ENCODE results near the gene UBE3D. TPM values are rescaled to one million over a fixed set of nuclear protein-coding genes. Genes with fewer than 3 reads are reported as not detected.

UBE3D gene
- total RNA-seq: 1 to 10 TPM; 4.4 to 5.0 TPM

- Mint-ChIP-seq H3K4me1 (ENCODE audit: low read depth) (peaks cover 38% of the 10 kb centered on the region), H3K27ac (peak within 1 kb of the TSS; percentile 77), H3K27me3 (ENCODE audit: low read depth) (no peaks in the 10 kb centered on the region), H3K9me3 (ENCODE audit: insufficient read depth) (no peaks in the 10 kb centered on the region), H3K36me3 (ENCODE audit: low read depth) (no peaks in the 10 kb centered on the region), H3K4me3 (peak within 1 kb of the TSS; percentile 91)
- ChIA-PET POLR2A (interaction anchor here (1.1 kb wide), 2 partner anchors 23 to 818 kb away, joined by 4 to 5 read pairs; partner anchors contain the start of gene IBTK), CTCF (interaction anchor here (0.6 to 6.6 kb wide), 63 partner anchors 8 to 1158 kb away, joined by 3 to 272 read pairs (median 5); partner anchors contain the start of genes IBTK, PGM3, PRSS35 and RWDD2A)
- peak; percentile 75 for ATAC-seq
- DNase-seq: peak; percentile 93
Observed at GRCh38 chr6:83065511-83066192, at the start of gene UBE3D. Gene UBE3D (minus strand): TSS chr6:83065841. CDS start chr6:83065718, 123 bp downstream.

GRCh38 chr6:83114164-83114563, 48.5 kb upstream of the UBE3D start:
- no peaks in the 10 kb centered on the region for H3K4me1 Mint-ChIP-seq (ENCODE audit: low read depth)
- no peak overlapping the region for H3K27ac Mint-ChIP-seq
- peaks cover 6% of the 10 kb centered on the region for H3K36me3 Mint-ChIP-seq (ENCODE audit: low read depth)
- ChIA-PET POLR2A (no interaction called here), CTCF (no interaction called here)
- H3K9me3 Mint-ChIP-seq (ENCODE audit: insufficient read depth): no peaks in the 10 kb centered on the region
- DNase-seq: no peak
- no peaks in the 10 kb centered on the region for H3K27me3 Mint-ChIP-seq (ENCODE audit: low read depth)
- H3K4me3 Mint-ChIP-seq: no peak overlapping the region
- no peak for ATAC-seq

GRCh38 chr6:83113258-83113657, 47.6 kb upstream of the UBE3D start:
- Mint-ChIP-seq H3K36me3 (ENCODE audit: low read depth) (peaks cover 6% of the 10 kb centered on the region), H3K4me3 (no peak overlapping the region), H3K4me1 (ENCODE audit: low read depth) (no peaks in the 10 kb centered on the region), H3K27me3 (ENCODE audit: low read depth) (no peaks in the 10 kb centered on the region), H3K9me3 (ENCODE audit: insufficient read depth) (no peaks in the 10 kb centered on the region), H3K27ac (no peak overlapping the region)
- ChIA-PET POLR2A (no interaction called here), CTCF (no interaction called here)
- ATAC-seq (no peak), DNase-seq (no peak)

GRCh38 chr6:83108378-83108777, 42.7 kb upstream of the UBE3D start:
- ChIA-PET POLR2A (no interaction called here), CTCF (interaction anchor here (1.2 kb wide), 1 partner anchor 12 kb away, joined by 5 read pairs; no protein-coding TSS in a partner anchor)
- Mint-ChIP-seq H3K9me3 (ENCODE audit: insufficient read depth) (peaks cover 10% of the 10 kb centered on the region), H3K27me3 (ENCODE audit: low read depth) (no peaks in the 10 kb centered on the region), H3K27ac (no peak overlapping the region), H3K36me3 (ENCODE audit: low read depth) (peaks cover 20% of the 10 kb centered on the region), H3K4me1 (ENCODE audit: low read depth) (no peaks in the 10 kb centered on the region), H3K4me3 (no peak overlapping the region)
- DNase-seq: no peak
- no peak for ATAC-seq

GRCh38 chr6:83098589-83098988, 32.9 kb upstream of the UBE3D start:
- H3K36me3 Mint-ChIP-seq (ENCODE audit: low read depth): peaks cover 25% of the 10 kb centered on the region
- no peak overlapping the region for H3K4me3 Mint-ChIP-seq
- DNase-seq (no peak), ATAC-seq (no peak)
- CTCF ChIA-PET: interaction anchor here (1.6 kb wide), 1 partner anchor 31 kb away, joined by 4 read pairs; the partner anchor contains the start of gene DOP1A
- POLR2A ChIA-PET: no interaction called here
- no peaks in the 10 kb centered on the region for H3K4me1 Mint-ChIP-seq (ENCODE audit: low read depth)
- peaks cover 2% of the 10 kb centered on the region for H3K9me3 Mint-ChIP-seq (ENCODE audit: insufficient read depth)
- no peak overlapping the region for H3K27ac Mint-ChIP-seq
- no peaks in the 10 kb centered on the region for H3K27me3 Mint-ChIP-seq (ENCODE audit: low read depth)

- no peaks in the 10 kb centered on the region for H3K9me3 Mint-ChIP-seq (ENCODE audit: insufficient read depth)
- CTCF ChIA-PET: interaction anchor here (0.7 to 1.9 kb wide), 4 partner anchors 9 to 30 kb away, joined by 3 to 5 read pairs (median 4); partner anchors contain the start of gene DOP1A
- POLR2A ChIA-PET: no interaction called here
- no peaks in the 10 kb centered on the region for H3K4me1 Mint-ChIP-seq (ENCODE audit: low read depth)
- ATAC-seq: no peak
- H3K27ac Mint-ChIP-seq: no peak overlapping the region
- H3K4me3 Mint-ChIP-seq: no peak overlapping the region
- H3K36me3 Mint-ChIP-seq (ENCODE audit: low read depth): peaks cover 17% of the 10 kb centered on the region
- no peaks in the 10 kb centered on the region for H3K27me3 Mint-ChIP-seq (ENCODE audit: low read depth)
- no peak for DNase-seq
Observed at GRCh38 chr6:83097675-83098074, 32.0 kb upstream of the UBE3D start.

GRCh38 chr6:83097204-83097603, 31.6 kb upstream of the UBE3D start:
- Mint-ChIP-seq H3K36me3 (ENCODE audit: low read depth) (peaks cover 14% of the 10 kb centered on the region), H3K27me3 (ENCODE audit: low read depth) (no peaks in the 10 kb centered on the region), H3K9me3 (ENCODE audit: insufficient read depth) (no peaks in the 10 kb centered on the region), H3K27ac (no peak overlapping the region), H3K4me3 (no peak overlapping the region), H3K4me1 (ENCODE audit: low read depth) (no peaks in the 10 kb centered on the region)
- CTCF ChIA-PET: interaction anchor here (0.7 to 1.9 kb wide), 4 partner anchors 9 to 30 kb away, joined by 3 to 5 read pairs (median 4); partner anchors contain the start of gene DOP1A
- POLR2A ChIA-PET: no interaction called here
- ATAC-seq: no peak
- no peak for DNase-seq

GRCh38 chr6:83096791-83097190, 31.1 kb upstream of the UBE3D start:
- no peaks in the 10 kb centered on the region for H3K9me3 Mint-ChIP-seq (ENCODE audit: insufficient read depth)
- no peak overlapping the region for H3K4me3 Mint-ChIP-seq
- H3K4me1 Mint-ChIP-seq (ENCODE audit: low read depth): no peaks in the 10 kb centered on the region
- ATAC-seq (no peak), DNase-seq (no peak)
- H3K36me3 Mint-ChIP-seq (ENCODE audit: low read depth): peaks cover 9% of the 10 kb centered on the region
- H3K27me3 Mint-ChIP-seq (ENCODE audit: low read depth): no peaks in the 10 kb centered on the region
- H3K27ac Mint-ChIP-seq: no peak overlapping the region
- ChIA-PET POLR2A (no interaction called here), CTCF (interaction anchor here (0.7 to 1.9 kb wide), 5 partner anchors 10 to 29 kb away, joined by 3 to 5 read pairs (median 4); partner anchors contain the start of gene DOP1A)

GRCh38 chr6:83092756-83093399, 27.2 kb upstream of the UBE3D start:
- DNase-seq (no peak), ATAC-seq (no peak)
- no peaks in the 10 kb centered on the region for H3K9me3 Mint-ChIP-seq (ENCODE audit: insufficient read depth)
- ChIA-PET CTCF (interaction anchor here (2.6 kb wide), 1 partner anchor 28 kb away, joined by 8 read pairs; the partner anchor contains the start of gene UBE3D), POLR2A (no interaction called here)
- peaks cover 8% of the 10 kb centered on the region for H3K4me1 Mint-ChIP-seq (ENCODE audit: low read depth)
- no peaks in the 10 kb centered on the region for H3K27me3 Mint-ChIP-seq (ENCODE audit: low read depth)
- peaks cover 14% of the 10 kb centered on the region for H3K36me3 Mint-ChIP-seq (ENCODE audit: low read depth)
- H3K27ac Mint-ChIP-seq: no peak overlapping the region
- no peak overlapping the region for H3K4me3 Mint-ChIP-seq

- ChIA-PET POLR2A (no interaction called here), CTCF (interaction anchor here (1.3 to 5.8 kb wide), 2 partner anchors 17 to 20 kb away, joined by 4 to 46 read pairs; partner anchors contain the start of genes DOP1A and UBE3D)
Observed at GRCh38 chr6:83086751-83087150, 21.1 kb upstream of the UBE3D start.

GRCh38 chr6:83083476-83083875, 17.8 kb upstream of the UBE3D start:
- Mint-ChIP-seq H3K9me3 (ENCODE audit: insufficient read depth) (no peaks in the 10 kb centered on the region), H3K27ac (no peak overlapping the region), H3K4me1 (ENCODE audit: low read depth) (peaks cover 29% of the 10 kb centered on the region), H3K36me3 (ENCODE audit: low read depth) (peaks cover 11% of the 10 kb centered on the region), H3K4me3 (no peak overlapping the region), H3K27me3 (ENCODE audit: low read depth) (no peaks in the 10 kb centered on the region)
- ATAC-seq (no peak), DNase-seq (no peak)
- POLR2A ChIA-PET: no interaction called here
- CTCF ChIA-PET: interaction anchor here (0.9 to 1.0 kb wide), 2 partner anchors 16 to 18 kb away, joined by 4 to 5 read pairs; partner anchors contain the start of genes DOP1A and UBE3D

More at GRCh38 chr6:83086751-83087150, 21.1 kb upstream of the UBE3D start:
- Mint-ChIP-seq H3K27ac (peak overlapping the region; percentile 88), H3K4me3 (peak overlapping the region; percentile 70), H3K9me3 (ENCODE audit: insufficient read depth) (no peaks in the 10 kb centered on the region), H3K4me1 (ENCODE audit: low read depth) (peaks cover 27% of the 10 kb centered on the region), H3K27me3 (ENCODE audit: low read depth) (no peaks in the 10 kb centered on the region), H3K36me3 (ENCODE audit: low read depth) (peaks cover 20% of the 10 kb centered on the region)
- ATAC-seq (peak; percentile 75), DNase-seq (peak; percentile 25)

GRCh38 chr6:83073615-83074014, 8.0 kb upstream of the UBE3D start:
- Mint-ChIP-seq H3K36me3 (ENCODE audit: low read depth) (peaks cover 11% of the 10 kb centered on the region), H3K4me1 (ENCODE audit: low read depth) (peaks cover 24% of the 10 kb centered on the region), H3K4me3 (no peak overlapping the region), H3K27ac (no peak overlapping the region), H3K27me3 (ENCODE audit: low read depth) (no peaks in the 10 kb centered on the region), H3K9me3 (ENCODE audit: insufficient read depth) (no peaks in the 10 kb centered on the region)
- ATAC-seq (no peak), DNase-seq (no peak)
- ChIA-PET POLR2A (no interaction called here), CTCF (interaction anchor here (1.7 to 2.2 kb wide), 2 partner anchors 8 to 142 kb away, joined by 7 to 8 read pairs; partner anchors contain the start of gene UBE3D)

Data from activated CD8-positive, alpha-beta T cell treated with anti-CD3 and anti-CD28 coated beads, Interleukin-2, amount 10 ng/mL, durations not matched to agents 7 days and 5 days (primary cell).